ENCODE measurements around the gene CUEDC1.

The CUEDC1 gene, protein sequence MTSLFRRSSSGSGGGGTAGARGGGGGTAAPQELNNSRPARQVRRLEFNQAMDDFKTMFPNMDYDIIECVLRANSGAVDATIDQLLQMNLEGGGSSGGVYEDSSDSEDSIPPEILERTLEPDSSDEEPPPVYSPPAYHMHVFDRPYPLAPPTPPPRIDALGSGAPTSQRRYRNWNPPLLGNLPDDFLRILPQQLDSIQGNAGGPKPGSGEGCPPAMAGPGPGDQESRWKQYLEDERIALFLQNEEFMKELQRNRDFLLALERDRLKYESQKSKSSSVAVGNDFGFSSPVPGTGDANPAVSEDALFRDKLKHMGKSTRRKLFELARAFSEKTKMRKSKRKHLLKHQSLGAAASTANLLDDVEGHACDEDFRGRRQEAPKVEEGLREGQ

DNA sequence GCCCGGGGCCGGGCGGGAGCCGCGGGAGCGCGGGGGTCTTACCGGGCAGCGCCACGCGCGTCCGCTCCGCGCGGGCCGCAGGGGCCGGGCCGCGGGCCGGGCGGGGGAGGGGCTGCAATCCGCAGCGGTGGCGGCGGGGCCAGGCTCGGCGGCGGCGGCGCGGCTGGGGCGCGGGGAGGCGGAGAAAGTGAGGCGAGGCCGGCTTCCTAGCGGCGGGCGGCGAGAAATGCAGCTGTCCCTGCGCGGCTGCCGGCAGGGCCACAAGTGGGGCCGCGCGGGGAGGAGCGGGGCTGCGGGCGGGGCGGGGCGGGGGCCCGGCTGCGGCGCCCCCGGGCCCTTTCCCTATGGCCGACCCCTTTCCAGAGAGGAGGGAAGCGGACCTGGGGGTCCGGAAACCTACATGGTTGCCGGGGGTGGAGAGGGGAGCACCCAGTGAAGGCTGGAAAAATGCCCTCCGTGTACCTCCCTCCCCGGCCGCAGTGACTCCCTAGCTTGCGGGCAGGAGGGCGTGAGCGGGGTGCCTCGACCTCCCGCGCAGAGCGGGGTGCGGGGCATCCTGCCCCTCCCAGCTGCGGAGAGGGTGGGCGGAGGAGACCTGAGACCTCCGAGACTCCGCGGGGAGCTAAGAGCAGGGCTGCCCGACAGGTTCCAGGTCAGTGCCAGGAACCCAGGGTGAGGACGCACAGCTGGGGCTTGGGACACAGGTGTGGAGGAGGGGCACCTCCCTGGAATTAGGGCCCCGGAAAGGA is at the start of gene CUEDC1:
CUEDC1 (minus strand) TSS at position 230 of the 749 bp plus-strand sequence. CDS start 69,848 bp downstream, outside the sequence.
- TF ChIP-seq EZH2 (IDR thresholded peaks at IDR 0.05): no peak
- TF ChIP-seq POLR2AphosphoS5 (IDR thresholded peaks at IDR 0.05; ENCODE audit: borderline replicate concordance, low read depth, low read length): no peak
- no peak for TF ChIP-seq FOXP2 (optimal IDR thresholded peaks at IDR 0.05; ENCODE audit: control extremely low read depth, extremely low read length, insufficient read depth)
- no peak for DNase-seq (ENCODE audit: low read depth, low spot score)
- H3K4me3 ChIP-seq: peak within 1 kb of the TSS; percentile 84
- peak within 1 kb of the TSS; percentile 89 for H3K9ac ChIP-seq (ENCODE audit: insufficient read length)
- H3K27ac ChIP-seq: peak within 1 kb of the TSS; percentile 98
- H3K36me3 ChIP-seq (ENCODE audit: insufficient read depth, low read length): no peaks in the 10 kb centered on the region
- no peaks in the 10 kb centered on the region for H3K9me3 ChIP-seq (ENCODE audit: low read depth, low read length)

- Histone ChIP-seq H3K36me3 (ENCODE audit: insufficient read depth, low read length) (peaks cover 78% of the 10 kb centered on the region), H3K4me3 (peak overlapping the region; percentile 100), H3K27ac (peak overlapping the region; percentile 61), H3K9ac (ENCODE audit: insufficient read length) (peak overlapping the region; percentile 100), H3K9me3 (ENCODE audit: low read depth, low read length) (no peaks in the 10 kb centered on the region)
- no peak for DNase-seq (ENCODE audit: low read depth, low spot score)
- TF ChIP-seq FOXP2 (optimal IDR thresholded peaks at IDR 0.05; ENCODE audit: control extremely low read depth, extremely low read length, insufficient read depth) (no peak), EZH2 (IDR thresholded peaks at IDR 0.05) (no peak), POLR2AphosphoS5 (IDR thresholded peaks at IDR 0.05; ENCODE audit: borderline replicate concordance, low read depth, low read length) (no peak)
These were observed 48.8 kb upstream of the CUEDC1 start for GRCh38 chr17:58004060-58004459.

- H3K36me3 ChIP-seq (ENCODE audit: insufficient read depth, low read length): peaks cover 89% of the 10 kb centered on the region
- H3K9ac ChIP-seq (ENCODE audit: insufficient read length): peak overlapping the region; percentile 100
These were observed 47.8 kb upstream of the CUEDC1 start for GRCh38 chr17:58002973-58003372.

GRCh38 chr17:58002154-58002948 is 47.1 kb upstream of the CUEDC1 start:
- peak overlapping the region; percentile 38 for H3K9ac ChIP-seq (ENCODE audit: insufficient read length)
- peaks cover 95% of the 10 kb centered on the region for H3K36me3 ChIP-seq (ENCODE audit: insufficient read depth, low read length)
- no peak for DNase-seq (ENCODE audit: low read depth, low spot score)
- no peaks in the 10 kb centered on the region for H3K9me3 ChIP-seq (ENCODE audit: low read depth, low read length)
- TF ChIP-seq EZH2 (IDR thresholded peaks at IDR 0.05) (no peak), POLR2AphosphoS5 (IDR thresholded peaks at IDR 0.05; ENCODE audit: borderline replicate concordance, low read depth, low read length) (no peak), FOXP2 (optimal IDR thresholded peaks at IDR 0.05; ENCODE audit: control extremely low read depth, extremely low read length, insufficient read depth) (no peak)
- H3K4me3 ChIP-seq: peak overlapping the region; percentile 100; the same call in 1 of the 2 replicates
- peak overlapping the region; percentile 61 for H3K27ac ChIP-seq

More at GRCh38 chr17:58002973-58003372, 47.8 kb upstream of the CUEDC1 start:
- Histone ChIP-seq H3K9me3 (ENCODE audit: low read depth, low read length) (no peaks in the 10 kb centered on the region), H3K4me3 (peak overlapping the region; percentile 100), H3K27ac (peak overlapping the region; percentile 61)
- no peak for DNase-seq (ENCODE audit: low read depth, low spot score)
- TF ChIP-seq POLR2AphosphoS5 (IDR thresholded peaks at IDR 0.05; ENCODE audit: borderline replicate concordance, low read depth, low read length): no peak
- no peak for TF ChIP-seq FOXP2 (optimal IDR thresholded peaks at IDR 0.05; ENCODE audit: control extremely low read depth, extremely low read length, insufficient read depth)
- TF ChIP-seq EZH2 (IDR thresholded peaks at IDR 0.05): no peak

DNA sequence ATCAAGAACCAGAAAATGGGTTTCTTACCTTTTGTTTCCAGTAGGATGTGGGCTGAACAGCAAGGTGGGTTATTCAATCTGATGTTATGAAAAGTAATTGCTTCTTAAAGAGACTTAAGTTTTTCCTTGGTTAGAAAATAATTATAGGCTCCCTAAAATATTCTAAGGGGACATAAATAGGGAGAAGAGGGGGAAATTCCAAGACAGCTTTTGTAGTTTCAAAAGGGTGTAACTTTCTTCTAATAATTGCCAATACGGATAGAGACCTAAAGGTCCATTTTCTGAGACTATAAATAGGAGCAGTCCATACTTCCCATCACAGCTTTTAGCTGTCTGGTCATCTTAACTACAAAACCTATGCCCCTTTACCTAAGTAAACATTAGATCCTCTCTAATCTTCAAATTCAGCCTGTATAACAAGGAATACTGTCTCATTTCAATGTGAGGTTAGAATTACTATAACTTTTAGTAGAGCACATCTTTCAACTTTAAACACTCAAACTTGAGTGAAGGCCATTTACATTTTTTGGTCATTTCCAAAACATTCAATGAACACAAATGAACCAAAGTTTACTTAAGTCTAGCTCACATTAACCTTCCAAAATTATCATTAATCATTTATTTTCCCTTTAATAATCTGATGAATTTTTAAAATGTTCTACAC is 46.4 kb upstream of the CUEDC1 start:
- peaks cover 100% of the 10 kb centered on the region for H3K36me3 ChIP-seq (ENCODE audit: insufficient read depth, low read length)

GRCh38 chr17:57999496-58000017 is 44.3 kb upstream of the CUEDC1 start:
- DNase-seq (ENCODE audit: low read depth, low spot score): peak; percentile 81
- H3K9ac ChIP-seq (ENCODE audit: insufficient read length): no peak overlapping the region
- H3K27ac ChIP-seq: peak overlapping the region; percentile 61
- no peaks in the 10 kb centered on the region for H3K9me3 ChIP-seq (ENCODE audit: low read depth, low read length)
- H3K36me3 ChIP-seq (ENCODE audit: insufficient read depth, low read length): peaks cover 82% of the 10 kb centered on the region
- TF ChIP-seq EZH2 (IDR thresholded peaks at IDR 0.05) (no peak), FOXP2 (optimal IDR thresholded peaks at IDR 0.05; ENCODE audit: control extremely low read depth, extremely low read length, insufficient read depth) (no peak), POLR2AphosphoS5 (IDR thresholded peaks at IDR 0.05; ENCODE audit: borderline replicate concordance, low read depth, low read length) (no peak; the same call in none of the 2 replicates)
- no peak overlapping the region for H3K4me3 ChIP-seq

More for the DNA sequence above, 46.4 kb upstream of the CUEDC1 start:
- TF ChIP-seq EZH2 (IDR thresholded peaks at IDR 0.05): no peak
- TF ChIP-seq FOXP2 (optimal IDR thresholded peaks at IDR 0.05; ENCODE audit: control extremely low read depth, extremely low read length, insufficient read depth): no peak
- TF ChIP-seq POLR2AphosphoS5 (IDR thresholded peaks at IDR 0.05; ENCODE audit: borderline replicate concordance, low read depth, low read length): no peak
- H3K4me3 ChIP-seq: no peak overlapping the region
- no peaks in the 10 kb centered on the region for H3K9me3 ChIP-seq (ENCODE audit: low read depth, low read length)
- DNase-seq (ENCODE audit: low read depth, low spot score): no peak
- H3K9ac ChIP-seq (ENCODE audit: insufficient read length): no peak overlapping the region
- peak overlapping the region; percentile 61 for H3K27ac ChIP-seq

DNA sequence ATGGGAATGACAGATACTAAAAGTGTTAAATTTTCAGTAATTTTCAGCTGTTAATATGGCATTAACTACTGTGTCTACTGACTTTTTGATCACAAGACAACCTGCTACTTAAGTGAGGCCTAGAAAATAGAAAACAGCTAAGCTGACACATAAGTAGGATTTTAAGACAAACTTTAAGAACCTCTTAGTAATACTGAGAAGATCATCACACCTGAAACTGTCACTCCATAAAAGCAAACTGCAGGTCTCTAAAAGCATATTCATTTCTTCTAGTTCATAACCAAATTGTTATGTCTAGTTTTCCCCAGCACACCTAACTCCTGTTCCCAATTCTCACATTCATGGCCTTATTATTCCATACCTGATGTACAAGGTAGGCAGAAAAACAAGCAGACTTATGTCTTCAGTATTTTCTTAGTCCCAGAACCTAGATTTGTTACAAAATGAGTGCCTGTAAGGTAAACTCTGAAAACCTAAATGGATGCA is 43.8 kb upstream of the CUEDC1 start:
- H3K4me3 ChIP-seq: no peak overlapping the region
- TF ChIP-seq FOXP2 (optimal IDR thresholded peaks at IDR 0.05; ENCODE audit: control extremely low read depth, extremely low read length, insufficient read depth) (no peak), EZH2 (IDR thresholded peaks at IDR 0.05) (no peak), POLR2AphosphoS5 (IDR thresholded peaks at IDR 0.05; ENCODE audit: borderline replicate concordance, low read depth, low read length) (no peak; the same call in 1 of the 2 replicates)
- DNase-seq (ENCODE audit: low read depth, low spot score): no peak
- H3K36me3 ChIP-seq (ENCODE audit: insufficient read depth, low read length): peaks cover 77% of the 10 kb centered on the region
- H3K9me3 ChIP-seq (ENCODE audit: low read depth, low read length): no peaks in the 10 kb centered on the region
- no peak overlapping the region for H3K27ac ChIP-seq
- no peak overlapping the region for H3K9ac ChIP-seq (ENCODE audit: insufficient read length)
